Measurements from ENCODE around the gene TMEM108.

The TMEM108 gene

DNA sequence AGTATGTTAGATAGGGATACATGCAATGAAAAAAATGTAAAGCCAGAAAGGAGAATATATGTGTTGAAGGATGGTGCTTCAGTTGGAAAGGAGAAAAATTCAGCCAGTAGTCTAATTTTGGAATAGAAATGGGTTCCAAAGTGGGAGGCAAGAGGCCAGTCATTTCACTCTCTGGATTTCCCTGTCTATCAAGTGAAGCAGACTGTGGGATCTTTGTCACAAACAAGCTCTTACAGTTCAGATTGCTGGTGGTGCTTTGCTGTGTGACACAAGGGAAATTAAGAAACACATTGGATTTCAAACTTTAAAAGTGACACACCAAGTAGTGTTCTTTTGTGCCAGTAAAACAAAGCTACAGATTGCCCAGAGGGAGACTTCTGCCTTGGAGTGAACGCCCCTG is 279.7 kb downstream of the TMEM108 start:
- TF ChIP-seq, protein P1, sequence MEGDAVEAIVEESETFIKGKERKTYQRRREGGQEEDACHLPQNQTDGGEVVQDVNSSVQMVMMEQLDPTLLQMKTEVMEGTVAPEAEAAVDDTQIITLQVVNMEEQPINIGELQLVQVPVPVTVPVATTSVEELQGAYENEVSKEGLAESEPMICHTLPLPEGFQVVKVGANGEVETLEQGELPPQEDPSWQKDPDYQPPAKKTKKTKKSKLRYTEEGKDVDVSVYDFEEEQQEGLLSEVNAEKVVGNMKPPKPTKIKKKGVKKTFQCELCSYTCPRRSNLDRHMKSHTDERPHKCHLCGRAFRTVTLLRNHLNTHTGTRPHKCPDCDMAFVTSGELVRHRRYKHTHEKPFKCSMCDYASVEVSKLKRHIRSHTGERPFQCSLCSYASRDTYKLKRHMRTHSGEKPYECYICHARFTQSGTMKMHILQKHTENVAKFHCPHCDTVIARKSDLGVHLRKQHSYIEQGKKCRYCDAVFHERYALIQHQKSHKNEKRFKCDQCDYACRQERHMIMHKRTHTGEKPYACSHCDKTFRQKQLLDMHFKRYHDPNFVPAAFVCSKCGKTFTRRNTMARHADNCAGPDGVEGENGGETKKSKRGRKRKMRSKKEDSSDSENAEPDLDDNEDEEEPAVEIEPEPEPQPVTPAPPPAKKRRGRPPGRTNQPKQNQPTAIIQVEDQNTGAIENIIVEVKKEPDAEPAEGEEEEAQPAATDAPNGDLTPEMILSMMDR (conservative IDR thresholded peaks at IDR 0.05; ENCODE audit: control insufficient read depth, insufficient read depth, low read depth, low read length), result no peak

DNA sequence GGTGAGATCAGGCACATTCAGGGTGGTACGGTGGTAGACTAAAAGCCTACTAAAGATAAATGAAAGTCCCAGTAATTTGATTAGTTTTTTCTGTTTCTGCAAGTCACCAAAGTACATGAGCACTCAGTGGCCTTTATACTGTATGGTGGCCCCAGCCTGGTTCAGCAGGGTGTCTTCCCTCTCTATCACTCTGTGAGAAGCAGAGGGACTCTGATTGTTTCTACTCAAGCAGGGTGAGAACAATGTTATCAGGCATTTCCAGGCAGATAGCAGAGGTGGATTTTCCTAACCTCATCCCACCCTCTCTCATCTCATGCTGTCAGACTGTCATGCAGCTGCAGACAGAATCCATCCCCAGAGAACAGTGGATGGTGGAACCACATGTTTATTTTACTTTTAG is 290.2 kb downstream of the TMEM108 start:
- DNase-seq (ENCODE audit: low read depth), result no peak
- no peak overlapping the region for H3K4me3 ChIP-seq (ENCODE audit: control insufficient read depth, low read depth, low read length)
- TF ChIP-seq, protein P1 (conservative IDR thresholded peaks at IDR 0.05; ENCODE audit: control insufficient read depth, insufficient read depth, low read depth, low read length), result no peak

More for the DNA sequence above, 279.7 kb downstream of the TMEM108 start:
- no peak overlapping the region for H3K4me3 ChIP-seq (ENCODE audit: control insufficient read depth, low read depth, low read length)
- no peak for DNase-seq (ENCODE audit: low read depth)

DNA sequence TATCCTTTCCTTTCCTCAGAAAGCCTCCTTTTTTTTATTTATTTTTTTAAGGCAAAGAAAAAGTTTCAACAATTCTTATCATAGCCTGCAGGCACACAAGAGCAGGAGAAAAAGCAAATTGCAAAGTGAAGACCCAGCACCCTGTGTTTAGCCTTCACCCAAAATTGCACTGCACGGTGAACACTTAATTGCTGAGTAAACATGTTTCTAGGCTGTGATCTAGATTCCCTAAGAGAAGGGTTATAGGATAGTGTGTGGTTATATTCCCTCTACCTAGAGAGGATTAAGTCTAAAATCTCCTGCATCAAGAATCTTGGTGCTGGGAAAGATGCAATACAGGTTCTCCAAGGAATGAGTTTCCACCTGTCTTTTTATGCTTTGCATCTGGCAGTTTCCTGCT is 291.4 kb downstream of the TMEM108 start:
- DNase-seq (ENCODE audit: low read depth), result no peak
- TF ChIP-seq, protein P1 (conservative IDR thresholded peaks at IDR 0.05; ENCODE audit: control insufficient read depth, insufficient read depth, low read depth, low read length), result no peak
- no peak overlapping the region for H3K4me3 ChIP-seq (ENCODE audit: control insufficient read depth, low read depth, low read length)

DNA sequence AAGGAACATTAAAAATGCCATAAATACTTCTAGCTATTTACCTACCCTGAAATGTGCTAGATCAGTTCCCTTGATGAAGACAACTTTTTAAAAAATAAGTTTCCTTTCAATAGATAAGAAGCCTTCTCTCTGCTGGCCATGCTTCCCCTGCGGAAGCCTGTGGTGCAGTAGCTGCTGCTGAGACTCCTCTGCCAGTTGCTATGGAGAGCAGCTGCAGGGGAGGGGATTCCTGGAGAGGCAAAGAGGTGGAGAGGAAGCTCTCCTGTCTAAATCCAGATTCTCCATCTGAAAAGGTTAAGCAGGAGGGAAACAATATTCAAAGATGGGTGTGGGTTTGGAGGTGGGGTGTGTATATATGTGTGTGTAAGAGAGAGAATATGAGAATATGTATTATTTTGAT is 291.9 kb downstream of the TMEM108 start:
- TF ChIP-seq, protein P1 (conservative IDR thresholded peaks at IDR 0.05; ENCODE audit: control insufficient read depth, insufficient read depth, low read depth, low read length), result no peak
- no peak for DNase-seq (ENCODE audit: low read depth)
- H3K4me3 ChIP-seq (ENCODE audit: control insufficient read depth, low read depth, low read length), result no peak overlapping the region

DNA sequence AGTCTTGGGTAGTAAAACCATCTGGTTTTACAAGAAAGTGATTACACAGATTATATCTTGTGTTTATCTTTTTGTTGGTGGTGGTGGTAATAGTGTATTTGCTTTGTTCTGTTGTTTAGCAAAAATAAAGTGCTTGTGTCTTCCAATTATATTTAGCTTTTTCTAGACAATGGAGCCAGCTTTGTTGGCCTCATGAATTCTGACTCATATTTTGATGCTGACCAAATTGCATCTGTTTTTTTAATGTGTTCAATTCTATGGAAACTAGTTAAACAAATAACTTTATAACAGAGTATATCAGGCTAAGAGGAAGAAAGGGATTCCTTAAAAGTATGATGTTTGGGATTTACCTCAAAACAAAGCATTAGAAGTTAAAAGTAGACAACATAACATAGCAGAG is 292.3 kb downstream of the TMEM108 start:
- TF ChIP-seq, protein P1 (conservative IDR thresholded peaks at IDR 0.05; ENCODE audit: control insufficient read depth, insufficient read depth, low read depth, low read length), result no peak
- H3K4me3 ChIP-seq (ENCODE audit: control insufficient read depth, low read depth, low read length), result no peak overlapping the region
- DNase-seq (ENCODE audit: low read depth), result no peak

DNA sequence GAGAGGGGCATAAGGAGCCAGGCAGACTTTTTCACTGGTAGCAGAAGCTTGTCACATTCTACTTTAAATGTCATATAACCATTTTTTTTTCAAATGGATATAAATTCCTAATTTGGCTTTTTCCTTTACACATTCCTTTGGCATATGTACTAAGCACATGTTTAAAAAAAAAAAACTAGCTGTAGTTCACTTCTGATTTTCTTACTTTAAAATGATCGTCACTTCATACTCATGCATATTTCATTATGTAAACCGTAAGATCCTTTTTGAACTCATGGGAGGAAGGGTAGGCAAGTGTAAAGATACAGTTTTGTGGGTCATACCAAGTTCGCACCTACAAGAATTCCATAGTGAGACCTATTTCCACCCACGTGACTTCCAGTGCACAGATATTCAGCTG is 316.5 kb downstream of the TMEM108 start:
- DNase-seq (ENCODE audit: low read depth), result no peak
- TF ChIP-seq, protein P1 (conservative IDR thresholded peaks at IDR 0.05; ENCODE audit: control insufficient read depth, insufficient read depth, low read depth, low read length), result no peak
- no peak overlapping the region for H3K4me3 ChIP-seq (ENCODE audit: control insufficient read depth, low read depth, low read length)

DNA sequence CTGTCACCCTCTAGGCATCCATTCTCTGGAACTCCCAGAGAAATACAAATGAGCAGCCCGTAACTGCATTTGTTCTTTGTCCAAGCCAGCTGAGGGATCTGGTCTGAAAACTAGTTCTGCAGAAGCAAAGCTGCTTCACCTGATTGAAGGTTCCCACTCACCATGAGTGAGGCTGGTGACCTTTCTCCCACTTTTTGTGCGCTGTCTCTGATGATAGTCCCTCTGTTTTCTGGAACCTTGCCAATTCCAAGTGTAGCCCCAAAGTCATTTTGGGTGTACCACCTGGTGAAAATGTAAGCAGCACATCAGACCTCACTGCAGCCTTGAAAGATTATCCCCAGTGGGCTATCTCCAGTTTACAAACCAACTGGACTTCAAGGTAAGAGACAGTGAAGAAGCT is 322.3 kb downstream of the TMEM108 start:
- DNase-seq (ENCODE audit: low read depth), result no peak
- no peak overlapping the region for H3K4me3 ChIP-seq (ENCODE audit: control insufficient read depth, low read depth, low read length)
- TF ChIP-seq, protein P1 (conservative IDR thresholded peaks at IDR 0.05; ENCODE audit: control insufficient read depth, insufficient read depth, low read depth, low read length), result no peak

Data from fibroblast of mammary gland (primary cell).